Measurements from ENCODE around the gene INPP5F. TPM values are rescaled to one million over a fixed set of nuclear protein-coding genes. Genes with fewer than 3 reads are reported as not detected.

The INPP5F gene
- total and polyA plus RNA-seq, 3 experiments from 2014 or later, result 4.4 to 23.0 (median 22.3) TPM

GRCh38 chr10:119872610-119872859, 146.7 kb downstream of the INPP5F start, which contains the start of gene MCMBP:
Gene MCMBP, minus strand, starts transcription at chr10:119872843. Its CDS starts 259 bp downstream, at chr10:119872584.
- Histone ChIP-seq H3K4me1 (ENCODE audit: insufficient read depth, low read length) (peaks cover 32% of the 10 kb centered on the region), H3K27me3 (ENCODE audit: insufficient read depth, low read length, poor library complexity, severe bottlenecking) (no peaks in the 10 kb centered on the region), H3K27ac (ENCODE audit: low read depth, low read length) (peak within 1 kb of the TSS; percentile 81), H3K4me3 (ENCODE audit: low read length) (peak within 1 kb of the TSS; percentile 94), H3K36me3 (ENCODE audit: insufficient read depth, low read length) (no peaks in the 10 kb centered on the region), H3K9me3 (ENCODE audit: low read length) (no peaks in the 10 kb centered on the region)
- Mint-ChIP-seq H3K9me3 (no peaks in the 10 kb centered on the region), H3K4me1 (peaks cover 37 to 49% (median 48%) of the 10 kb centered on the region in 3 donors), H3K4me3 (peak within 1 kb of the TSS; percentile 90 to 96 (median 93)), H3K27me3 (no peaks in the 10 kb centered on the region), H3K27ac (peak within 1 kb of the TSS; percentile 85 to 97 (median 92)), H3K36me3 (peaks cover 0 to 9% (median 4%) of the 10 kb centered on the region in 3 donors)
- ChIA-PET POLR2A (interaction anchor here (0.6 to 3.8 kb wide), 10 partner anchors 8 to 752 kb away, joined by 3 to 37 read pairs (median 3); partner anchors contain the start of genes GRK5, INPP5F and SEC23IP), CTCF (interaction anchor here (0.7 to 3.6 kb wide), 6 partner anchors 8 to 221 kb away, joined by 3 to 33 read pairs (median 4); partner anchors contain the start of genes BAG3 and SEC23IP)
- peak in 1 of 5 donors; percentile 4 for DNase-seq

- Histone ChIP-seq H3K27ac (ENCODE audit: low read depth, low read length) (peak overlapping the region; percentile 81), H3K36me3 (ENCODE audit: insufficient read depth, low read length) (no peaks in the 10 kb centered on the region), H3K4me1 (ENCODE audit: insufficient read depth, low read length) (peaks cover 29% of the 10 kb centered on the region), H3K27me3 (ENCODE audit: insufficient read depth, low read length, poor library complexity, severe bottlenecking) (no peaks in the 10 kb centered on the region), H3K4me3 (ENCODE audit: low read length) (peak overlapping the region; percentile 94), H3K9me3 (ENCODE audit: low read length) (no peaks in the 10 kb centered on the region)
- Mint-ChIP-seq H3K4me3 (peak overlapping the region; percentile 87 to 96 (median 90)), H3K4me1 (peaks cover 33 to 44% (median 43%) of the 10 kb centered on the region in 3 donors), H3K36me3 (peaks cover 0 to 9% (median 4%) of the 10 kb centered on the region in 3 donors), H3K27ac (peak overlapping the region; percentile 85 to 94 (median 91)), H3K27me3 (no peaks in the 10 kb centered on the region), H3K9me3 (no peaks in the 10 kb centered on the region)
- ChIA-PET POLR2A (interaction anchor here (0.6 to 3.8 kb wide), 11 partner anchors 9 to 753 kb away, joined by 3 to 37 read pairs (median 3); partner anchors contain the start of genes GRK5, INPP5F and SEC23IP), CTCF (interaction anchor here (0.7 to 3.6 kb wide), 5 partner anchors 9 to 221 kb away, joined by 3 to 33 read pairs (median 6); partner anchors contain the start of genes BAG3 and SEC23IP)
- DNase-seq, result peak; percentile 82 to 91 (median 87)
Measured at GRCh38 chr10:119872860-119873681, 147.2 kb downstream of the INPP5F start.

- Histone ChIP-seq H3K27me3 (ENCODE audit: insufficient read depth, low read length, poor library complexity, severe bottlenecking) (no peaks in the 10 kb centered on the region), H3K9me3 (ENCODE audit: low read length) (no peaks in the 10 kb centered on the region), H3K36me3 (ENCODE audit: insufficient read depth, low read length) (no peaks in the 10 kb centered on the region), H3K4me3 (ENCODE audit: low read length) (no peak overlapping the region), H3K4me1 (ENCODE audit: insufficient read depth, low read length) (peaks cover 6% of the 10 kb centered on the region), H3K27ac (ENCODE audit: low read depth, low read length) (no peak overlapping the region)
- no peaks in the 10 kb centered on the region for H3K9me3 Mint-ChIP-seq
- H3K27ac Mint-ChIP-seq, result no peak overlapping the region
- no peaks in the 10 kb centered on the region for H3K36me3 Mint-ChIP-seq
- H3K4me3 Mint-ChIP-seq, result no peak overlapping the region
- POLR2A ChIA-PET, result no interaction called here
- H3K4me1 Mint-ChIP-seq, result peaks cover 4 to 6% (median 5%) of the 10 kb centered on the region in 3 donors
- CTCF ChIA-PET, result no interaction called here
- peaks cover 0 to 2% of the 10 kb centered on the region in 2 donors for H3K27me3 Mint-ChIP-seq
- DNase-seq, result no peak
Measured at GRCh38 chr10:119878524-119878923, 152.7 kb downstream of the INPP5F start.

Other genes with a start within 250 kb of the INPP5F start
- 100 to 1,000 TPM; 127 to 130 TPM for gene RGS10, start 183.3 kb upstream of the INPP5F start, total RNA-seq
- gene RGS10, start 183.3 kb upstream of the INPP5F start, polyA plus RNA-seq, result 182 TPM
- 100 to 1,000 TPM; 201 to 207 TPM for gene TIAL1, start 129.1 kb upstream of the INPP5F start, total RNA-seq
- gene TIAL1, start 129.1 kb upstream of the INPP5F start, polyA plus RNA-seq, result 15.0 TPM
- gene BAG3, start 74.7 kb upstream of the INPP5F start, total RNA-seq, result 10 to 100 TPM; 12.0 to 12.5 TPM
- 11.3 TPM for gene BAG3, start 74.7 kb upstream of the INPP5F start, polyA plus RNA-seq
- 100 to 1,000 TPM; 136 to 137 TPM for gene MCMBP, start 146.8 kb downstream of the INPP5F start, total RNA-seq
- gene MCMBP, start 146.8 kb downstream of the INPP5F start, polyA plus RNA-seq, result 58.7 TPM
- 10 to 100 TPM; 74.0 to 79.0 TPM for gene SEC23IP, start 166.7 kb downstream of the INPP5F start, total RNA-seq
- gene SEC23IP, start 166.7 kb downstream of the INPP5F start, polyA plus RNA-seq, result 46.4 TPM